Thymus (tissue), 11 donors: ENCODE results near the gene TCAP. TPM values are rescaled to one million over a fixed set of nuclear protein-coding genes. Genes with fewer than 3 reads are reported as not detected.

Source experiments
- DNase-seq, 9 donors: peaks; one replicate each; pipeline ENCODE4 v3.0.0-alpha.2; 2013; ENCODE audit warnings: low spot score in 9 of 9, low read depth in 6 of 9, missing footprints in 1 of 9
- H3K27ac ChIP-seq, 2 donors: one replicate each; pipeline ENCODE4 v1.5.1; 2013; ENCODE audit warnings: control low read depth in 1 of 2, low read depth in 1 of 2, low read length in 1 of 2, mild to moderate bottlenecking in 1 of 2, moderate library complexity in 1 of 2
- H3K27me3 ChIP-seq, 2 donors: one replicate each; pipeline ENCODE4 v1.5.1; 2013; ENCODE audit warnings: low read length in 1 of 2; ENCODE audit not compliant: control insufficient read depth in 2 of 2, insufficient read depth in 1 of 2
- H3K36me3 ChIP-seq, 2 donors: one replicate each; pipeline ENCODE4 v1.5.1; 2013; ENCODE audit warnings: low read length in 1 of 2, mild to moderate bottlenecking in 1 of 2, moderate library complexity in 1 of 2; ENCODE audit not compliant: control insufficient read depth in 2 of 2, insufficient read depth in 2 of 2
- H3K4me1 ChIP-seq, 2 donors: one replicate each; pipeline ENCODE4 v1.5.1; 2013; ENCODE audit warnings: low read length in 2 of 2; ENCODE audit not compliant: control insufficient read depth in 2 of 2, insufficient read depth in 2 of 2
- H3K4me3 ChIP-seq, 2 donors: one replicate each; pipeline ENCODE4 v1.5.1; 2013; ENCODE audit warnings: low read length in 2 of 2, control low read depth in 1 of 2, mild to moderate bottlenecking in 1 of 2
- H3K9me3 ChIP-seq, 2 donors: one replicate each; pipeline ENCODE4 v1.5.1; 2013; ENCODE audit warnings: low read length in 1 of 2, mild to moderate bottlenecking in 1 of 2; ENCODE audit not compliant: control insufficient read depth in 2 of 2, insufficient read depth in 1 of 2
- WGBS: extraction: QIAGEN DNeasy Blood & Tissue Kit; methylation state at CpG from one replicate; pipeline ENCODE4 v1.1.7; 2013; 5-methylcytosine and 5-hydroxymethylcytosine counted together
- polyA plus RNA-seq: library from polyadenylated mRNA; stranded (reverse); fragments of 200-250 nt; gene quantifications from one replicate; pipeline ENCODE4 v1.2.3, GENCODE V29; 2013
- total RNA-seq: library from RNA; stranded (reverse); fragments of 120-200 nt; gene quantifications from one replicate; pipeline ENCODE4 v1.2.4, GENCODE V29; 2013
- donor health status: healthy.

The TCAP gene
- total and polyA plus RNA-seq, 2 donors = 0.28 to 1.7 TPM

- Histone ChIP-seq H3K27ac (no peak overlapping the region), H3K4me3 (no peak overlapping the region), H3K4me1 (peaks cover 7 to 43% of the 10 kb centered on the region in 2 donors), H3K9me3 (peaks cover 0 to 9% of the 10 kb centered on the region in 2 donors), H3K27me3 (peaks cover 24 to 80% of the 10 kb centered on the region in 2 donors), H3K36me3 (no peaks in the 10 kb centered on the region)
- 16% methylated on average over 26 of the region's 26 CpGs for WGBS
- peak; percentile 63 to 89 (median 75) for DNase-seq
Observed at GRCh38 chr17:39621523-39622379, 43.4 kb upstream of the TCAP start.

DNA sequence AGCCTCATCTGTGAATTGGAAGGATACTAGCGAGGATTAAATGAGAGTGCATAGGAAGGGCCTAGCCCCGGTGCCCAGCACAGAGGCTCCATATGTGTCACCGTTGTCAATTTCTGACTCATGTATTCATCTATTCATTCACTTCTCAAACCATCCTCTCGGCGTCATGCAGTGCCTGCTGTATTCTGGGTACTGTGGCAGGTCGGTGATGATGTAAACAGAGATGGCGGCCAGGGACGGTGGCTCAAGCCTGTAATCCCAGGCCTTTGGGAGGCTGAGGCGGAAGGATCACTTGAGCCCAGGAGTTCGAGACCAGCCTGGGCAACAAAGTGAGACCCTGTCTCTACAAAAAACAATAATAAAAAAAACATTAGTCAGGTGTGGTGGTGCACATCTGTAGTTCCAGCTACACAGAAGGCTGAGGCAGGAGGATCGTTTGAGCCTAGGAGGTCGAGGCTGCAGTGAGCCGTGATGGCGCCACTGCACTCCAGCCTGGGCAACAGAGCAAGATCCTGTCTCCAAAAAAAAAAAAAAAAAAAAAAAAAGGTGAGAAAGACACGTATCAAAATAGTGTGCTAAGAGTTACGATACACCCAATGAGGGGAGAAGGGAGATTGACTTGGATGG lies 42.7 kb upstream of the TCAP start:
- H3K4me1 ChIP-seq = peaks cover 5 to 40% of the 10 kb centered on the region in 2 donors

GRCh38 chr17:39623356-39623950 lies 41.7 kb upstream of the TCAP start:
- Histone ChIP-seq H3K4me3 (no peak overlapping the region), H3K36me3 (no peaks in the 10 kb centered on the region), H3K9me3 (peaks cover 0 to 9% of the 10 kb centered on the region in 2 donors), H3K4me1 (peaks cover 1 to 36% of the 10 kb centered on the region in 2 donors), H3K27me3 (peaks cover 24 to 84% of the 10 kb centered on the region in 2 donors), H3K27ac (no peak overlapping the region)
- DNase-seq = peak in 8 of 9 donors; percentile 42 to 84 (median 70)
- WGBS = 9% methylated on average over 16 of the region's 16 CpGs

More for the DNA sequence above, 42.7 kb upstream of the TCAP start:
- no peak overlapping the region for H3K4me3 ChIP-seq
- peaks cover 22 to 80% of the 10 kb centered on the region in 2 donors for H3K27me3 ChIP-seq
- no peak for DNase-seq
- WGBS = 71% methylated on average over 16 of the region's 16 CpGs
- peaks cover 0 to 6% of the 10 kb centered on the region in 2 donors for H3K9me3 ChIP-seq
- H3K36me3 ChIP-seq = no peaks in the 10 kb centered on the region
- H3K27ac ChIP-seq = no peak overlapping the region

DNA sequence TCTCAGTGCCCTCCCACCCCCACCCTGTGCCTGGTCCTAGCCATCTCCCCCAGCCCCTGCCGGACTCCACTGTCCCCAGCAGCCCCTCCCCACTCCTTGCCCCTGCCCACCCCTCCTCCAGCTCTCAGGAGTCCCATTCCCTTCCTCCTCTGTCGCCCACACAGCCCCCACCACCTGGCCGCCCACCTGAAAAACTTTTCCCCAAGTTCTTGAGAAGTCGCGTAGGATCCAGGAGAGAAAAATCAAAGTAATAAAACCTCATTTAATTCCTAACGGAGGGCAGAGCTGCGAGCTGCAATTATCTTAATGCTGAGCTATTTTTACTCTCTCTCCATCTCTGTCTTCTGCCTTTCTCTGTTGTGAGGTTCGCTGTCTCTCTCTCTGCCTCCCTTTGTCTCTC lies 40.8 kb upstream of the TCAP start:
- no peak overlapping the region for H3K4me3 ChIP-seq
- H3K36me3 ChIP-seq = no peaks in the 10 kb centered on the region
- peaks cover 0 to 32% of the 10 kb centered on the region in 2 donors for H3K4me1 ChIP-seq
- 95% methylated on average over 8 of the region's 8 CpGs for WGBS
- H3K27ac ChIP-seq = no peak overlapping the region
- H3K9me3 ChIP-seq = peaks cover 0 to 9% of the 10 kb centered on the region in 2 donors
- DNase-seq = no peak
- peaks cover 27 to 84% of the 10 kb centered on the region in 2 donors for H3K27me3 ChIP-seq

GRCh38 chr17:39625198-39625785 lies 39.9 kb upstream of the TCAP start:
- Histone ChIP-seq H3K4me1 (peaks cover 0 to 32% of the 10 kb centered on the region in 2 donors), H3K27me3 (peaks cover 26 to 85% of the 10 kb centered on the region in 2 donors), H3K36me3 (no peaks in the 10 kb centered on the region), H3K9me3 (peaks cover 0 to 9% of the 10 kb centered on the region in 2 donors), H3K4me3 (no peak overlapping the region), H3K27ac (no peak overlapping the region)
- 73% methylated on average over 5 of the region's 5 CpGs for WGBS
- no peak for DNase-seq

GRCh38 chr17:39626171-39627046 lies 38.7 kb upstream of the TCAP start, which contains the start of gene PPP1R1B:
TSS of gene PPP1R1B (plus strand) at chr17:39626952. CDS start at chr17:39627393, 441 bp downstream.
- Histone ChIP-seq H3K36me3 (no peaks in the 10 kb centered on the region), H3K9me3 (peaks cover 0 to 9% of the 10 kb centered on the region in 2 donors), H3K27ac (no peak within 1 kb of the TSS), H3K27me3 (peaks cover 26 to 79% of the 10 kb centered on the region in 2 donors), H3K4me3 (peak within 1 kb of the TSS in 1 of 2 donors; percentile 4), H3K4me1 (peaks cover under 1 to 36% of the 10 kb centered on the region in 2 donors)
- WGBS = 32% methylated on average over 29 of the region's 29 CpGs
- no peak for DNase-seq

GRCh38 chr17:39627047-39627711 lies 38.0 kb upstream of the TCAP start:
- DNase-seq = no peak
- H3K4me1 ChIP-seq = peaks cover 5 to 38% of the 10 kb centered on the region in 2 donors
- peaks cover 0 to 9% of the 10 kb centered on the region in 2 donors for H3K9me3 ChIP-seq
- no peaks in the 10 kb centered on the region for H3K36me3 ChIP-seq
- peaks cover 26 to 78% of the 10 kb centered on the region in 2 donors for H3K27me3 ChIP-seq
- no peak overlapping the region for H3K27ac ChIP-seq
- WGBS = 10% methylated on average over 72 of the region's 72 CpGs
- peak overlapping the region in 1 of 2 donors; percentile 4 for H3K4me3 ChIP-seq
